GM19455 (cell line): ENCODE data around the gene KIF15.

Source experiments
- ATAC-seq: cut with Tn5 transposase; IDR thresholded peaks from one replicate; pipeline ENCODE4 v1.9.1; 2021; ENCODE audit not compliant: unreplicated experiment

KIF15 gene, protein sequence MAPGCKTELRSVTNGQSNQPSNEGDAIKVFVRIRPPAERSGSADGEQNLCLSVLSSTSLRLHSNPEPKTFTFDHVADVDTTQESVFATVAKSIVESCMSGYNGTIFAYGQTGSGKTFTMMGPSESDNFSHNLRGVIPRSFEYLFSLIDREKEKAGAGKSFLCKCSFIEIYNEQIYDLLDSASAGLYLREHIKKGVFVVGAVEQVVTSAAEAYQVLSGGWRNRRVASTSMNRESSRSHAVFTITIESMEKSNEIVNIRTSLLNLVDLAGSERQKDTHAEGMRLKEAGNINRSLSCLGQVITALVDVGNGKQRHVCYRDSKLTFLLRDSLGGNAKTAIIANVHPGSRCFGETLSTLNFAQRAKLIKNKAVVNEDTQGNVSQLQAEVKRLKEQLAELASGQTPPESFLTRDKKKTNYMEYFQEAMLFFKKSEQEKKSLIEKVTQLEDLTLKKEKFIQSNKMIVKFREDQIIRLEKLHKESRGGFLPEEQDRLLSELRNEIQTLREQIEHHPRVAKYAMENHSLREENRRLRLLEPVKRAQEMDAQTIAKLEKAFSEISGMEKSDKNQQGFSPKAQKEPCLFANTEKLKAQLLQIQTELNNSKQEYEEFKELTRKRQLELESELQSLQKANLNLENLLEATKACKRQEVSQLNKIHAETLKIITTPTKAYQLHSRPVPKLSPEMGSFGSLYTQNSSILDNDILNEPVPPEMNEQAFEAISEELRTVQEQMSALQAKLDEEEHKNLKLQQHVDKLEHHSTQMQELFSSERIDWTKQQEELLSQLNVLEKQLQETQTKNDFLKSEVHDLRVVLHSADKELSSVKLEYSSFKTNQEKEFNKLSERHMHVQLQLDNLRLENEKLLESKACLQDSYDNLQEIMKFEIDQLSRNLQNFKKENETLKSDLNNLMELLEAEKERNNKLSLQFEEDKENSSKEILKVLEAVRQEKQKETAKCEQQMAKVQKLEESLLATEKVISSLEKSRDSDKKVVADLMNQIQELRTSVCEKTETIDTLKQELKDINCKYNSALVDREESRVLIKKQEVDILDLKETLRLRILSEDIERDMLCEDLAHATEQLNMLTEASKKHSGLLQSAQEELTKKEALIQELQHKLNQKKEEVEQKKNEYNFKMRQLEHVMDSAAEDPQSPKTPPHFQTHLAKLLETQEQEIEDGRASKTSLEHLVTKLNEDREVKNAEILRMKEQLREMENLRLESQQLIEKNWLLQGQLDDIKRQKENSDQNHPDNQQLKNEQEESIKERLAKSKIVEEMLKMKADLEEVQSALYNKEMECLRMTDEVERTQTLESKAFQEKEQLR (N-terminal part only)

DNA sequence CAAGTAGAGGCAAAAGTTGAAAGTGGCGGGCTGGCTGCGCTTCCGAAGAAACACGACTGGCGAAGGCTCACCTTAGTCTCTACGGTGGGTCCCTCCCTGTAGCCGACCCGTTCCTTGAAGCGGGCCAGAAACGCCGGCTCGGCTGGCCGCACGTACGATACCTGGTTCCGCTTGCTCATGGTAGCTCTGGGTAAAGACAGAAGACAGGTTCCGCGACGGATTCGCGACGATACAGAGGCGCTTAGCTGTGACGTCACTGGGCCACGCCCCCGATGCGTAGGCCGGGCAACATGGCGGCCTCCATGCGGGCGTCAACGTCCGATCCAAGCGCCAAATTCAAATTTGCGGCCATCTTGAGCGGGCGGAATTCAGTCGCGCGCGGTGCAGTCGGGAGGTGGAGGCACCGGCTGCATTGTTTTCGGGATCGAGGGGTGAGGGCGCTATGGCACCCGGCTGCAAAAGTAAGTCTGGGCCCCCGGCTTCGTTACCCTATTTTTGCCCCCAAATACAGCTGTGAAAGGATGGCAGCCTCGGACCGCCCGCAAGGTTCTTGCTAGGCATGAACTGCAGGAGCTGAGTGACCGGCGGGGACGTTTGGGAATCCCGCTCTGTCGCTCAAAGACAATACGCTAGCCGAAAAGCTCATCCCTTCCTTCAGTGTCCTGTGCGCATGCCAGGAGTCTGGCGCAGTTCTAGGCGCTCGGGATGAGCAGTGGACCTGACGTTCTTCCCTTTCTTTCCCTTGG lies at the start of gene KIF15, which contains the start of gene KIAA1143:
TSS of gene KIF15 (plus strand) at position 371 of the 746 bp plus-strand sequence. CDS start at position 443, 72 bp downstream.
TSS of gene KIAA1143 (minus strand) at position 196 of the 746 bp plus-strand sequence. CDS start at position 179, 17 bp downstream.
- peak; percentile 90 for ATAC-seq

DNA sequence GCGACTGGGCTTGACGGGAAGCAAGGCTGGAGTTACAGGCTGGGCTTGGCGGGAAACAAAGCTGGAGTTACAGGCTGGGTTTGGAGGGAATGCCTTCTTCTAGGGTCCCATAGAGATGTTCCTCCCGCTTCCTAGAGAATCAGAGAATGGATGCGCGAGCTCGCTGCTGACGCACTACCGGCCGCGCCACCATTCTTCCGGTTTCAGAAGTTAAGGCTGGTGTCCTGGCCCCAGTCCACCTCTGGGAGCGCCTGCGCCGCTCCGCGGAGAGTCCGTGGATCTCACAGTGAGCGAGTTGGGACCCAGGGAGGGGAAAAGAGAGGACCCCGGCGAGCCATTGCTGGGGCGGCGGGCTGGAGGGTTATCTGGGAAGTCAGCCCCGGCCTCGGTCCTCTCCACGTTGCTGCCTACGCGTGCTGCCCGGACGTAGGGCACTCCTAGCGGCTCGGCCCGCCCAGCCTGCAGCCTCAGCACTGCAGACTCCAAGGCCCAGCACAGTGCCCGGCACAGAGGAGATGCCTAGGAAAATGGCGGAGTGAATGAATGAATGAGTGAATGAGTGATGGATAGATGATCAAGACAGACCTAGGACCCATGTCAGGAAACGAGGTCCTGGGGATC lies 49.0 kb upstream of the KIF15 start, which contains the start of gene ZNF502:
TSS of gene ZNF502 (plus strand) at position 206 of the 621 bp plus-strand sequence. CDS start 7,602 bp downstream, outside the sequence.
- no peak for ATAC-seq

DNA sequence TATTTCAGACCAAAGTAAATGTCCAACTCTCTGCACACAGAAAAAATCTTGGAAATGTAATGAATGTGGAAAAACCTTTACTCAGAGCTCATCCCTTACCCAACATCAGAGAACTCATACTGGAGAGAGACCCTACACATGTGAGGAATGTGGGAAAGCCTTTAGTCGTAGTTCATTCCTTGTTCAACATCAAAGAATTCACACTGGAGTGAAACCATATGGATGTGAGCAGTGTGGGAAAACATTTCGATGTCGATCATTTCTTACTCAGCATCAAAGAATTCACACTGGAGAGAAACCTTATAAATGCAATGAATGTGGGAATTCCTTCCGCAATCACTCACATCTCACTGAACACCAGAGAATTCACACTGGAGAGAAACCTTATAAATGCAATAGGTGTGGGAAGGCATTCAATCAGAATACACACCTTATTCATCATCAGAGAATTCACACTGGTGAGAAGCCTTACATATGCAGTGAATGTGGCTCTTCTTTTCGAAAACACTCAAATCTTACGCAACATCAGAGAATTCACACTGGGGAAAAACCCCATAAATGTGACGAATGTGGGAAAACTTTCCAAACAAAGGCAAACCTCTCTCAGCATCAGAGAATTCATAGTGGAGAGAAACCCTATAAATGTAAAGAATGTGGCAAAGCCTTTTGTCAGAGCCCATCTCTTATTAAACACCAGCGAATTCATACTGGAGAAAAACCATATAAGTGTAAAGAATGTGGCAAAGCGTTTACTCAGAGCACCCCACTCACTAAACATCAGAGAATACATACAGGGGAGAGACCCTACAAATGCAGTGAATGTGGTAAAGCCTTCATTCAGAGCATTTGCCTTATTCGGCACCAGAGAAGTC lies 40.1 kb upstream of the KIF15 start:
- ATAC-seq, result no peak

DNA sequence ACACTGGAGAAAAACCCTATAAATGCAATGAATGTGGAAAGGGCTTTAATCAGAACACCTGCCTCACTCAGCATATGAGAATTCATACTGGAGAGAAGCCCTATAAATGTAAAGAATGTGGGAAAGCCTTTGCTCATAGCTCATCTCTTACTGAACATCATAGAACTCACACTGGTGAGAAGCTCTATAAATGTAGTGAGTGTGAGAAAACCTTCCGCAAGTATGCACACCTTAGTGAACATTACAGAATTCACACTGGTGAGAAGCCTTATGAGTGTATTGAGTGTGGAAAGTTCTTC lies 39.5 kb upstream of the KIF15 start:
- ATAC-seq, result no peak

DNA sequence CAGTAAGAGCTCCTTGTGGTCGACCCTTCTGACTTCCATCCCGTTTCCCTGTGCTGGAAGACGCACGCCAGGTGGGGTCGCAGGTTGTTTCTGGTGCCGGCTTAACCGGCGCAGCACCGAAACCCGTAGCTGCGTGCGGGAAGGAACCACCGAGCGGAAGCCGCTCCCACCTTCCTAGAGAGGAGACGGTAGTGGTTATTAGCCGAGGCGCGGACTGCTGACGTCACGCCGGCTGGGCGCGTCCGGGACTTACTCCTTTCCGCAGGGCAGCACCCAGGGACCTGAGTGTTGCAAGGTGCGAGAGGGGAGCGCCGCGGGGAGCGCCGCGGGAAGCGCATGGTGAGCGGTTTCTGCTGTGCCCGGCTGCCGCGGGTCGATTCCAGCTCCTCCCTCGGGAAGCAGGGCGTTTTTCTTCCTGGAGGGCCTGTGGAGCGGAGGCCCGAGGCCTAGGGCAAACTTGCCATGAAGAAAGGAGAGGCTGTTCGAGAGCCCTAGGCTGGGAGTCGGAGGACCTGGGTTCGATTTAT lies 32.1 kb upstream of the KIF15 start, which contains the start of gene ZNF501:
TSS of gene ZNF501 (plus strand) at position 252 of the 527 bp plus-strand sequence. CDS start 4,787 bp downstream, outside the sequence.
- ATAC-seq, result no peak

DNA sequence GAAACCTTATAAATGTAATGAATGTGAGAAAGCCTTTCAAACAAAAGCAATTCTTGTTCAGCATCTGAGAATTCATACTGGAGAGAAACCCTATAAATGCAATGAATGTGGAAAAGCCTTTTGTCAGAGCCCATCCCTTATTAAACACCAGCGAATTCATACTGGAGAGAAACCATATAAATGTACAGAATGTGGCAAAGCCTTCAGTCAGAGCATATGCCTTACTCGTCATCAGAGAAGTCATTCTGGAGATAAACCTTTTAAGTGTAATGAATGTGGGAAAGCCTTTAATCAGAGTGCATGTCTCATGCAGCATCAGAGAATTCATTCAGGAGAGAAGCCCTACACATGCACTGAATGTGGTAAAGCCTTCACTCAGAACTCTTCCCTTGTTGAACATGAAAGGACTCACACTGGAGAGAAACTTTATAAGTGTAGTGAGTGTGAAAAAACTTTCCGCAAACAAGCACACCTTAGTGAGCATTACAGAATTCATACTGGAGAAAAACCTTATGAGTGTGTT lies 26.9 kb upstream of the KIF15 start:
- no peak for ATAC-seq

DNA sequence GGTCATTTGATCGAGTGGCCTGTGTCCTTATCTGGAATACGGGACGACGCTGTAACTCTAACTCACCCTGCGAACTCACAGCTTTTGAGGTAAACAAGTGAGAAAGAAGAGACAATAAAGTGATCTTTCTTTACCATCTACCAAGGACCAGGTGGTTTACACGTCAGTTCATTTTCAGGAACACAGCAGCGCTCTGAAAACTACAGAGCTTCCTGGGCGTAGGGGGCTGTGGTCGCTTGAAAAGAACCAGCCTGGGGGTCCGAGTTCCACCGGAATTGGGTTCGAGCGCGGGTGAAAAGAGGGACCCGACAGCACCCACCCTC lies 532 bp upstream of the KIF15 start:
- no peak for ATAC-seq

DNA sequence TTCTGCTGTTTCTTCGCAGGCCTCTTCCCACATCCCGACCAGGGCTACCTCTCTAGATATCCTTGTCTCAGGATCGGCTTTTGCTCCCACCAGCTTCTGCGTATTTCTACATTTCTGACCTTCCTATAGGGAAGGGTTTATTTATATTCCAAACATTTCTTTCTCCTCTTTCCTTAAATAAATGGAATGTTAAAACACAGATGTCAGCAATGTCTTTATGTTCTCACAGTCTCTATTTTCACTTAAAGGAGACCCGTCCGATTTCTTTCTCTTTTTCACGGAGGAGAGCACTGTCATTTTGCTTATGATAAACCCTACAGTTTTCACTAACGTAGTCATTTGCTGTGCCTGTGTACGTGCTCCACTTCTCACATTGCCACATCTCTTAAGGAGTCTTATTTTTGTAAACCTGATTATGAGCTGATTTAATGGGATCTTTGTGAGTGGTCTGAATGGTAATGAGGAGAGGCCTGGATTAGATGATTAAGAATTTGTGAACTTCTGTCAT lies 630 bp downstream of the KIF15 start:
- peak; percentile 18 for ATAC-seq

DNA sequence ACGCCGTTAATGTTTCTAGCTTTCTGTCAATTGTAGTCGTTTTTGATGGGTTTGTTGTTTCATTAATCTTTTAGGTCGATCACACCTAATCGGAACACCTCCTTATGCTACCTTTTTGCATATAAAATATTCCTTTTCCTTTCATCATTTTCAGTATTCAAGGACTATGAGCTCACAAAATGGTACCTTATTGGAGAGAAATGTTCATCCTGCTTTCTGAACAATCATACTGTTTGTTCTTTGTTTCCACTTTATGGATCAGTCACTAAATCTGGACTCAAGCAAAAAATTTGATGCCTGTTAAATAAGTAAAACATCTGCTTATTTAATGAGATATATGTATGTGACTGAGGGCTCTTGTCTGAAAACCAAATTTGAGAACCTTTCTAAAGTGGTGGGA lies 1.1 kb downstream of the KIF15 start:
- ATAC-seq, result no peak

DNA sequence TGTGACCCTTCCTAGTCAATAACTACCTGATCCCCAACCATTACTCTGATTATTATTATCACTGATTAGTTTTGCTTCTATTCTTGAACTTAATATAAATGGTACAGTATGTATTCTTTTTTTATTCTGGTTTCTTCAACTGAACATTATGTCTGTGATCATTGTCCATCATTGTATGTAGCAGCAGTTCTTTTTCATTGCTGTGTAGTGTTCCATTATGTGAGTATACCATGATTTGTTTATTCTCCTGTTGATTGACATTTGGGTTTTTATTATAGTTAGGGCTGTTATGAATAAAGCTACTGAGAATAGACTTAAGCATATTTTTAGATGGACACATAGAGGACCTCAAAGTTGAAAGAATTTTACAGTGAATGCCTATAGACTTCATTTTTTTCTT lies 2.7 kb downstream of the KIF15 start:
- ATAC-seq, result no peak

DNA sequence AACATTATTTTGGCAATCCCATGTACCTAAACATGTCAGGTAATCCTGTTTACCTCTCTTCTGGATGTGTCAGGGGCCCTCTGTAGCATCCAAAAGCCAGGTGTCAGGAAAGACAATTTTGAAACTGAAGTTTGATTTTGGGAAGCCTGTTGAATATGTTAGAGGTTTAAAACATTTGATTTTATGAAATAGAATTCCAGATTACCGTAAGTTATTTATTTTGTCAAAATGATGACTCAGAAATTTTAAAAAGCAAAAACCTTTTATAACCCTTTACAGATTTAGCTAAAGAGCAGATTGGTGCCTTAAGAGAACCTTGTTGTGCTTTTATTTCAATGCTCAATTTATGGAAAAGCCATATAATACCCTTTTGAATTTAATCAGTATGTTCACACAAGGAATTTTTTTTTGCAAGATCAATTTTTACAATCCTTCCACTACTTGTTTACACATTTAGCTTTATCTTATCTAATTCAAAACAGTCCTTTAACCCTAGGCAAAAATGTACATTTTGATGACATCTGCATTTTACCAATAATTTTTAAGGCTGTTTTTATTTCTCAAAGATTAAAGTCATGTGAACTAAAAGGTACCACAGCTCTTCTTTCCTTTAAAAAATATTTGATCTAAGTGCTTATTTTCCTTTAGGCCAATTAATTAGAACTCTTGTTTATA lies 10.0 kb downstream of the KIF15 start:
- ATAC-seq, result no peak

DNA sequence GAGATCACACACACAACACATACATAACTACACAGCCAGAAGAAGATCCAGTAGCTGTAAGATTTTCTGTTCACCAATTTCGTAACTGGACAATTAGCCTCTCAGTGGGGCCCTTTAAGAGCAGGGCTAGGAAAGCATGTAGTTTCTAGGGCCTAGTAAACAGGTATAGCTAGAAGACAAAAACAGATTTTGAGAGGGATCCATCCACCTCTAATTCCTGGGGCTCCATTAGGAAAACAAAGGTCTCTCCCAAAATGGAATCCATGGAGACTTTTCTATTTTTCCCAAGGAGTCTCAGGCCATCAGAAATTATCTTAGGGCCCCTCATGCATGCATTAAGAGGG lies 10.5 kb downstream of the KIF15 start:
- ATAC-seq, result no peak

DNA sequence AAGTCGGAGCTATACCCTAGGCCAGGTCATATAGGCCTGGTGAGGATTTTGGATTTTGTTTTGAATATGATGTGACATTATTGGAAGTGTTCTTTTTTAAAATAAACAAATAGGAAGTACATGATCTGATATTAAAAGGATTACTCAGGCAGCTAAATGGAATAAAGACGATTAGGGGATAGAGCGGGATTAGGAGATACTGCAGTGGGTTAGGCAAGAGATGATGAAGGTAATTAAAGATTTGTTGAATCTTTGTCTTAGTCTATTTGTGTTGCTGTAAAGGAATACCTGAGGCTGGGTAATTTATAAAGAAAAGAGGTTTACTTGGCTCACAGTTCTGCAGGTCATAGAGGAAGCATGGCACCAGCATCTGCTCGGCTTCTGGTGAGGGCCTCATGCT lies 21.3 kb downstream of the KIF15 start:
- no peak for ATAC-seq

DNA sequence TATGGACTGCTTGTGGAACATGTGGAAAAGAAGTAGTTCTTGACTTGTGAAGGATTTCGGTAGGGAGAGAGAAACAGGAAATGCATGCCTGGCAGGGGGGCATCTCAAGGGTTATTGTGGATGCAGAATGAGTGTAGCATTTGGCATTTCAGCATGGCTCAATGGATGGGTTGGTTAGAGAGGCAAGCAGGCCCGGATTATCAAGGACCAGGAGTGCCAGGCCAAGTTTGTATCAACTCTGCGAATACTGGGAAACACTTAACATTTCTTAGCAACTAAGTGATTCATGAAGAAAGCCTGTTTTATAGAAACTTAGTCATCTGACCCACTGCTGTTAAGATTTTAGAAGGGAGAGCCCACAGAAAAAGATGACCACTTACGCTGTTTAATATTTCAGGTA lies 33.6 kb downstream of the KIF15 start:
- no peak for ATAC-seq

DNA sequence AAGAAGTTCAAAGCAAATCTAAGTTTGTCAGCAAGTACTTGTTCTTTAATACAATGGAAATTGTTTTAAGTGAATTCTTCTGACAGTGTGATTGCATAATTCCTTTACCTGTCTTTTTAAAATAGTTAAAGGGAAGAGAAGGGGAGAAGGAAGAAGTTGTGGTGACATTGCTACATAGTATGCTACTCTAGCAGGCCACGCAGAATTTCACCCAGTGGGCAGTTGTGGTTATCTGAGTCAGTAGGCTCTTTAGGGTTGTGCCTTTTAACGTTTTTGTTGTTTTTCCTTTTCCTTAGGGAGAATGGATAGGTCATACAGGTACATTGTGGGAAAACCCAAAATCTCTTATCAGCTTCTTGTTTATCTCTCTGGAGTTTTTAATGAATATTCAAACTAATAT lies 40.4 kb downstream of the KIF15 start:
- no peak for ATAC-seq

DNA sequence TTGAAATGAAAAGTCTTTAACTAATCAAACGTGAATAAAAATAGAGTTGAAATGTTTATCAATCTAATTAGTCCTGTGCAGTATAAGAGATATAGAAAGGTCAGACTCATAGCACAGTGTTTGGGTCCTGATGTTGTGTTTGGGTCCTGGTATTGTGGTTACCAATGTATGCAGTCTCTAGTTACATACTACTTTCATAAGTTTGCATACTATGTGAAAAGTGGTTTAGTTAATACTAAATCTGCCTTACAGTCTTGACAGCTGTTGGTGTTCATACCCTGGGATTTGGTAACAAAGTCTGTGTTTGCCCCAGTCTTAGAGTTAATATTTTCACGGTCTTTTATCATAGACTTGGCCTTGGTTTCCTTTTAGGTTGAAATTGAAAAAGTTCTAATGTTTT lies 41.7 kb downstream of the KIF15 start:
- ATAC-seq, result no peak

DNA sequence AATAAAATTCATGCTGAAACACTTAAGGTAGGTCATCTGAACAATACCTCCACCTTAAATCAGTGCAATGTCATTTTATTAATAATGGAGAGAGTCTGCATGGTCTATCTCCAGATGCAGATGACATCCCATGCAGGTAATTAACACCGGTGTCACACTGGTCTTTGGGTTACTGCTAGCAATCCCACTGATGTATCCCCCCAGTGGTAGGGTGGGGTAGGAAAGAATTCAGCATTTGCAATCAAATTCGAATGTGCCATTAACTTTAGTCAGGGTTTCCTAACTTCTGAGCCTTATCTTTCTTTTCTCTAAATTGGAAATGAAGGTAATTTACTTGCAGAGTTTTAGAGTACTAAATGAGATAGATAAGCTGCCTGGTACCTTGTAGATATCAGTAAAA lies 44.4 kb downstream of the KIF15 start:
- ATAC-seq, result no peak

DNA sequence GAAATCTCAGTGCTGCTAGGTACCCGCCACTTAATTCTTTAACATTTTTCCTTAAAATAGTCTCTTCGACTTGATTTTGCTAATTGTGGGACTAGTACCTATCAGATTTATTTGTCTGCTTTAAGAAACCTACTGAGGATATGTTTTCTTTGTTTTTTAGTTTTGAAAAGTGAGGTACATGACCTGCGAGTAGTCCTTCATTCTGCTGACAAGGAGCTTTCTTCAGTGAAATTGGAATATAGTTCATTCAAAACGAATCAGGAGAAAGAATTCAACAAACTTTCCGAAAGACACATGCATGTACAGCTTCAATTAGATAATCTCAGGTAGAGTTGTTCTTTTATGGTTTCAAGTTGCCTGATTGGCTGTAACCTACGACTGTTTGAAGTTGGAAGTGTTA lies 53.2 kb downstream of the KIF15 start:
- ATAC-seq, result no peak
